Gastrocnemius medialis (tissue), 4 donors: ENCODE results near the gene ZNF236.

Source experiments
- POLR2A ChIP-seq, 2 donors: fragments of 450-650 bp; IDR thresholded peaks; one replicate each; pipeline ENCODE4 v1.6.1; 2017; ENCODE audit warnings: antibody characterized with exemption in 2 of 2, mild to moderate bottlenecking in 2 of 2, moderate library complexity in 2 of 2
- TF ChIP-seq, protein P1 (sequence below), 5 experiments: fragments of 450-650 bp in 3 of 5; fragments of 200-600 bp in 2 of 5; sonication (generic) in 2 of 5; IDR thresholded peaks in 4 of 5; conservative IDR thresholded peaks in 1 of 5; 1 replicate in 4 of 5; 2 replicates in 1 of 5; pipeline ENCODE4 v1.5.1; 2016 to 2019; ENCODE audit warnings: antibody characterized with exemption in 5 of 5, mild to moderate bottlenecking in 3 of 5, moderate library complexity in 3 of 5

DNA sequence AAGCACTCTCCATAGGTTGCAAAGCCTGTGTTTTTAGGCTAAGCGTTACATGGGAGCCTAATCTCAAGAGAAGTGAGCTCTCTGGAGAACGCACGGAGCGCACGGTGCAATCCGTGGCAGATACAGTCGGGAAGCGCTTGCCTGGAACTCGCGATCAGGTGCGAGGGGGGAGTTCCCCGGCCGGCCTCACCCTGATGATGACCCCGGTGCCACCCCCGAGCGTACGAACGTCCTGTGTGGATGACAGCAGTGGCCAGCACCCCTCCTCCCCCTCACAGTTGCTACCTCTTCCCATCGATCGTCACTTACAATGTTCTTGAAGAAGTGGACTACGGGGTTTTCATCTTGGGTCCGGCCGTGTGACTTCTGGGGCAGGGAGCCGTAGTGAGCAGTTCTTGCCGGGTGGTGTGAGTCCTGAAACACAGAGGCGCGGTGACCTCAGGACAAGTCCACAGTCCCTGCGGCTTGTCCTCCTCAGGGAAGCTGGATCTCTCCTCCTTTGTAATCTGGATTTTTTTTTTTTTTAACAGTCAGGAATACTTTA lies 167.4 kb downstream of the ZNF236 start:
- TF ChIP-seq, protein P1, sequence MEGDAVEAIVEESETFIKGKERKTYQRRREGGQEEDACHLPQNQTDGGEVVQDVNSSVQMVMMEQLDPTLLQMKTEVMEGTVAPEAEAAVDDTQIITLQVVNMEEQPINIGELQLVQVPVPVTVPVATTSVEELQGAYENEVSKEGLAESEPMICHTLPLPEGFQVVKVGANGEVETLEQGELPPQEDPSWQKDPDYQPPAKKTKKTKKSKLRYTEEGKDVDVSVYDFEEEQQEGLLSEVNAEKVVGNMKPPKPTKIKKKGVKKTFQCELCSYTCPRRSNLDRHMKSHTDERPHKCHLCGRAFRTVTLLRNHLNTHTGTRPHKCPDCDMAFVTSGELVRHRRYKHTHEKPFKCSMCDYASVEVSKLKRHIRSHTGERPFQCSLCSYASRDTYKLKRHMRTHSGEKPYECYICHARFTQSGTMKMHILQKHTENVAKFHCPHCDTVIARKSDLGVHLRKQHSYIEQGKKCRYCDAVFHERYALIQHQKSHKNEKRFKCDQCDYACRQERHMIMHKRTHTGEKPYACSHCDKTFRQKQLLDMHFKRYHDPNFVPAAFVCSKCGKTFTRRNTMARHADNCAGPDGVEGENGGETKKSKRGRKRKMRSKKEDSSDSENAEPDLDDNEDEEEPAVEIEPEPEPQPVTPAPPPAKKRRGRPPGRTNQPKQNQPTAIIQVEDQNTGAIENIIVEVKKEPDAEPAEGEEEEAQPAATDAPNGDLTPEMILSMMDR (IDR thresholded peaks at IDR 0.05 in 4 of 5, conservative IDR thresholded peaks at IDR 0.05 in 1 of 5): no peak
- no peak for TF ChIP-seq POLR2A (IDR thresholded peaks at IDR 0.05)
